T-cell (primary cell): Measurements from ENCODE around the gene PDSS2. TPM values are rescaled to one million over a fixed set of nuclear protein-coding genes. Genes with fewer than 3 reads are reported as not detected.

Experiments used
- ATAC-seq, 4 experiments: fragments of 200-7000 bp in 3 of 4; fragments of 150-1000 bp in 1 of 4; cut with Tn5 transposase; replicated peaks in 1 of 4; 1 replicate in 3 of 4; 2 replicates in 1 of 4; pipeline ENCODE4 v1.10.0; 2021; ENCODE audit warnings: moderate library complexity in 3 of 4, mild to moderate bottlenecking in 2 of 4, moderate number of reproducible peaks in 1 of 4
- CTCF ChIA-PET, 2 donors: fragments of 300-600 bp; sonication (Branson Sonifier 250); formaldehyde crosslinking; loops; one replicate each; lab custom pipeline; 2022; ENCODE audit warnings: antibody characterized with exemption in 2 of 2; lab: Charles Lee
- POLR2A ChIA-PET, 2 donors: fragments of 300-600 bp; sonication (Branson Sonifier 250); formaldehyde crosslinking; loops; one replicate each; lab custom pipeline; 2022; ENCODE audit warnings: antibody characterized with exemption in 2 of 2; lab: Charles Lee
- DNase-seq, 35 experiments: peaks; one replicate each; pipeline versions ENCODE4 v3.0.0 to v3.0.0-alpha.2; 2013 to 2023
- H3K27ac ChIP-seq: one replicate; pipeline ENCODE4 v1.5.1; 2013; ENCODE audit warnings: low read length
- H3K27me3 ChIP-seq, 2 experiments: replicated peaks in 1 of 2; 1 replicate in 1 of 2; 2 replicates in 1 of 2; pipeline versions ENCODE4 v1.6.1 to v1.7.0; 2013; ENCODE audit warnings: low read length in 1 of 2, mixed read lengths in 1 of 2; ENCODE audit not compliant: control insufficient read depth in 2 of 2, insufficient read depth in 2 of 2; ENCODE audit errors: extremely low read depth in 1 of 2
- H3K36me3 ChIP-seq, 2 donors: 1 replicate in 1 of 2; 2 replicates in 1 of 2; pipeline versions ENCODE4 v1.6.1 to v1.7.0; 2013; ENCODE audit warnings: low read length in 1 of 2; ENCODE audit not compliant: control insufficient read depth in 2 of 2, insufficient read depth in 1 of 2; ENCODE audit errors: extremely low read depth in 1 of 2
- H3K4me1 ChIP-seq, 2 experiments: 1 replicate in 1 of 2; 2 replicates in 1 of 2; pipeline versions ENCODE4 v1.6.1 to v1.7.0; 2013; ENCODE audit warnings: low read length in 2 of 2, mixed read lengths in 1 of 2; ENCODE audit not compliant: insufficient read depth in 2 of 2, control insufficient read depth in 1 of 2; ENCODE audit errors: extremely low read depth in 1 of 2
- H3K4me3 ChIP-seq, 2 donors: 1 replicate in 1 of 2; 2 replicates in 1 of 2; pipeline versions ENCODE4 v1.5.1 to v1.7.0; 2013; ENCODE audit warnings: mild to moderate bottlenecking in 2 of 2, low read length in 1 of 2, moderate library complexity in 1 of 2; ENCODE audit not compliant: control insufficient read depth in 1 of 2; ENCODE audit errors: extremely low read depth in 1 of 2
- H3K9me3 ChIP-seq: 2 replicates; pipeline ENCODE4 v1.7.0; 2013
- H3K27ac Mint-ChIP-seq, 2 donors: one replicate each; pipeline ENCODE4 v1.8.0; 2020 to 2021; ENCODE audit warnings: mild to moderate bottlenecking in 2 of 2, mixed read lengths in 2 of 2
- H3K27me3 Mint-ChIP-seq, 2 donors: one replicate each; pipeline ENCODE4 v1.8.0; 2021 to 2022; ENCODE audit warnings: mixed read lengths in 2 of 2
- H3K36me3 Mint-ChIP-seq: one replicate; pipeline ENCODE4 v1.8.0; 2021; ENCODE audit warnings: mixed read lengths
- H3K4me1 Mint-ChIP-seq, 3 donors: one replicate each; pipeline ENCODE4 v1.8.0; 2020 to 2022; ENCODE audit warnings: mixed read lengths in 3 of 3, mild to moderate bottlenecking in 1 of 3
- H3K4me3 Mint-ChIP-seq, 3 donors: one replicate each; pipeline ENCODE4 v1.8.0; 2020 to 2022; ENCODE audit warnings: mild to moderate bottlenecking in 3 of 3, mixed read lengths in 3 of 3, moderate library complexity in 3 of 3
- H3K9me3 Mint-ChIP-seq, 3 donors: one replicate each; pipeline ENCODE4 v1.8.0; 2020 to 2022; ENCODE audit warnings: mixed read lengths in 3 of 3
- WGBS: methylation state at CpG from one replicate; pipeline ENCODE4 v1.1.5; 2013; ENCODE audit warnings: missing lambda C conversion rate; ENCODE audit not compliant: insufficient coverage; 5-methylcytosine and 5-hydroxymethylcytosine counted together
- total RNA-seq, 35 experiments: library from RNA in 6 of 35; stranded (reverse) in 6 of 35; fragments of 120-200 nt in 1 of 35; gene quantifications; one replicate each; pipeline versions ENCODE4 v1.2.1 to v1.2.4 and lab custom pipeline; 2013 to 2026

PDSS2 gene
- total RNA-seq, 5 donors from 2014 or later (not counting 1 experiment from before 2014, with no cell fraction given): 10.8 to 13.6 (median 11.8) TPM

DNA sequence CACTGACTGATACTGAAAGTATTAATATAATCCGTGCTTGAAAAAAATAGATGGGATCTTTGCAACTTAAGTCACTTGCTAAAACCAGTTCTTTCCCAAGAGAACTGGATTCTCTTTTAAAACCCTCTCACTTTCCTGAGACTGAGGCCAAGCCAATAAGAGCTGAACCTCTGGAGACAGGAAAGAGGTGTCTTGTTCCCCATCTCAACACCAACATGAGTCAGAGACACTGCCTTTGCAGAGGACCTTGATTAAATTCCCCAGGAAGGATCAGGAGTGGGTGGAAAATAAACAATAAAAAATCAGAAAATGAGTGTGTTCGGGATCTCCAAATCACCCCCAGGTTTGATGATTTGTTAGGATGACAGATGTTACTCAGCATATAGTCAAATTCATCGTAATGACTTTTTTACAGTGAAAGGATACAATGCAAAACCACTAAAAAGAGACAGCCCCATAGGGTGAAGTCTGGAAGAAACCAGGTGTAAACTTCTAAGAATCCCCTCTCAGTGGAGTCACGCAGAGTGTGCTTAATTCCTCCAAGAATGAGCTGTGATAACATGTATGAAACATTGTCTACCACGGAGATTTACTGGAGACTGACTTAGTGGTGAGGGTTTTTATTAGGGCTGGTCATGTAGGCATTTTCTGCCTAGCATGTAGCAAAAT, 221.2 kb downstream of the PDSS2 start:
- POLR2A ChIA-PET: no interaction called here
- Histone ChIP-seq H3K27ac (no peak overlapping the region), H3K36me3 (peaks cover 0 to 14% of the 10 kb centered on the region in 2 donors), H3K4me3 (no peak overlapping the region), H3K4me1 (no peaks in the 10 kb centered on the region), H3K27me3 (no peaks in the 10 kb centered on the region), H3K9me3 (no peaks in the 10 kb centered on the region)
- no peak for DNase-seq
- Mint-ChIP-seq H3K9me3 (peaks cover 6 to 14% (median 13%) of the 10 kb centered on the region in 3 donors), H3K27me3 (no peaks in the 10 kb centered on the region), H3K36me3 (peaks cover 42% of the 10 kb centered on the region), H3K4me1 (no peaks in the 10 kb centered on the region), H3K4me3 (no peak overlapping the region), H3K27ac (no peak overlapping the region)
- ATAC-seq: no peak
- WGBS: 80% methylated on average over 1 of the region's 5 CpGs
- CTCF ChIA-PET: no interaction called here

DNA sequence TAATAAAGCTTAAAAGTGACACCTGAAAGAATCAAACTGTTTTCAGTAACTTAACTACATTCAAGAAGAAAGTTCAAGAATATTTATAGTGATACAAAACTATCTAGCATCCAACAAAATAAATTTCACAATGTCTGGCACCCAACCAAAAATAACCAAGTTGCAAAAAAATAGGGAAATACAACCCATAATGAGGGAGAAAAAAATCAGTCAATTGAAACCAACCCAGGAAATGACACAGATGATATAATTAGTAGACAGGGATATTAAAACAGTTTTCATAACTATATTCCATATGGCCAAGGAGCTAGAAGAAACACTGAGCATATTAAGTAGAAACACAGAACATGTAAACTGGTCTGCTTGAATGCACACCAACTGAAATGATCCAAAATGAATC, 223.9 kb downstream of the PDSS2 start:
- no peaks in the 10 kb centered on the region for H3K9me3 ChIP-seq
- H3K27ac ChIP-seq: no peak overlapping the region
- H3K27me3 Mint-ChIP-seq: no peaks in the 10 kb centered on the region
- H3K9me3 Mint-ChIP-seq: peaks cover 6 to 14% (median 13%) of the 10 kb centered on the region in 3 donors
- H3K36me3 Mint-ChIP-seq: peaks cover 49% of the 10 kb centered on the region
- no peaks in the 10 kb centered on the region for H3K4me1 ChIP-seq
- peaks cover 3 to 14% of the 10 kb centered on the region in 2 donors for H3K36me3 ChIP-seq
- ChIA-PET CTCF (interaction anchor here (0.6 kb wide), 2 partner anchors 155 to 1844 kb away, joined by 4 read pairs; no protein-coding TSS in a partner anchor), POLR2A (no interaction called here)
- DNase-seq (no peak), ATAC-seq (no peak)
- H3K4me1 Mint-ChIP-seq: no peaks in the 10 kb centered on the region
- H3K27me3 ChIP-seq: no peaks in the 10 kb centered on the region
- no peak overlapping the region for H3K4me3 ChIP-seq
- H3K4me3 Mint-ChIP-seq: no peak overlapping the region
- no peak overlapping the region for H3K27ac Mint-ChIP-seq

DNA sequence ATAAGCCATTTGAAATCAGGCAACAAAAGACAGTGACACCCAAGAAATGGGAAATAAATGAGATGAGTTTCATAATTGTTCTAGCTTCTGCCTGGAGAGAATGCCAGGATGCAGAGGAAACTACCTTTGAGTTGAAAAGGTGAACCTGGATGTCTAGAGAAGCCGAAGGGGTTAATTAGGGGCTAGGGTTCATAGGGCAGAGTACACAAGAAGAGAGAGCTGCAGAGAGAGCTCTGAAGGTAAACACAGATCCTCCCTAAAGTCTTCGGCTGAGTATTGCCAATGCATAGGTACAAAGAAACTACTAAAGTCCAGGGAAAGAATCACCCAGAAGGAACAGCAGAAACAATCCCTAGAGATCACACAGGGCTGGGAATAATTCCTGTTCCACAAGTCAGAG, 224.4 kb downstream of the PDSS2 start:
- Histone ChIP-seq H3K4me3 (no peak overlapping the region), H3K27me3 (no peaks in the 10 kb centered on the region), H3K4me1 (no peaks in the 10 kb centered on the region), H3K36me3 (peaks cover 3 to 14% of the 10 kb centered on the region in 2 donors), H3K9me3 (no peaks in the 10 kb centered on the region), H3K27ac (no peak overlapping the region)
- ChIA-PET POLR2A (interaction anchor here (0.6 to 0.7 kb wide), 2 partner anchors 63 to 435 kb away, joined by 3 read pairs; no protein-coding TSS in a partner anchor), CTCF (interaction anchor here (0.6 kb wide), 2 partner anchors 156 to 1844 kb away, joined by 4 read pairs; no protein-coding TSS in a partner anchor)
- Mint-ChIP-seq H3K27ac (no peak overlapping the region), H3K27me3 (no peaks in the 10 kb centered on the region), H3K36me3 (peaks cover 52% of the 10 kb centered on the region), H3K4me1 (no peaks in the 10 kb centered on the region), H3K4me3 (no peak overlapping the region), H3K9me3 (peaks cover 6 to 14% (median 13%) of the 10 kb centered on the region in 3 donors)
- DNase-seq: no peak
- 88% methylated on average over 1 of the region's 2 CpGs for WGBS
- no peak for ATAC-seq

DNA sequence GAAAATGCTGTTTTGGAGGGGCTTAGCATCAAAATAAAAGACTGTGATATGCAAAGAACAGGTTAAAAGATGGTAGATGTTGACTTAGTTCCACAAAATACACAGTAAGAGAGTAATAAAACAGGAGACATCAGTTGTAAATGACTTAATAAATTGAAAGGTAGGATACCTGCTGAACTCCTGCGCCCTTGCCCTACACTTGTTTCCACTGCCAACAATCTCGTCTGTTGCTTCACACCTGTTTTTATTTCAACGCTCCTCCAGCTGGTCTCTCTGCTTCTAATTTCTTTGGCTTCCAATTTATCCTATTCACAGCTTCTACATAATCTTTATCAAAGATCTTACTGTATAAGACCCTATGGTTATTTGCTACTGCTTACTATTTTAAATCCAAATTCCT, 228.1 kb downstream of the PDSS2 start:
- Histone ChIP-seq H3K27me3 (no peaks in the 10 kb centered on the region), H3K4me1 (no peaks in the 10 kb centered on the region), H3K36me3 (peaks cover 2 to 3% of the 10 kb centered on the region in 2 donors), H3K27ac (no peak overlapping the region), H3K9me3 (no peaks in the 10 kb centered on the region), H3K4me3 (no peak overlapping the region)
- ChIA-PET CTCF (no interaction called here), POLR2A (no interaction called here)
- ATAC-seq (no peak), DNase-seq (no peak)
- Mint-ChIP-seq H3K36me3 (peaks cover 46% of the 10 kb centered on the region), H3K4me3 (no peak overlapping the region), H3K9me3 (peaks cover 6 to 11% (median 8%) of the 10 kb centered on the region in 3 donors), H3K4me1 (no peaks in the 10 kb centered on the region), H3K27ac (no peak overlapping the region), H3K27me3 (no peaks in the 10 kb centered on the region)
- 100% methylated on average over 2 of the region's 3 CpGs for WGBS

DNA sequence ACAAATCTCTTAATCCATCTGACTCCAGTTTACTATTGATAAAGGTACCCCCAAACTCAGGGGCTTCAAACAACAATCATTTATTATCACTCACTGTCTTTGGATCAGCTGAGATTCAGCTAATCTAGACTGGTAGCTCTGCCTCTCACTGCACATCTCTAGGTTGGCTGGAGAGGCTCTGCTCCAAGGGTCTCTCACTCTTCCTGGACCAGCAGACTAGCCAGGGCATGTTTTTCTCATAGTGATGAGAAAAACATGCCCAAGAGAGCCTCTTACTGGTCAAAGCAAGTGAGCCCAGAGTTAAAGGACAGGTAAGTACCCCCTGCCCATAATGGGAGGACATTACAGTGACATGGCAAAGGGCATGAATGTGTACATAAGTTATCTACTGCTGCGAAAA, 228.9 kb downstream of the PDSS2 start:
- no peaks in the 10 kb centered on the region for H3K27me3 Mint-ChIP-seq
- POLR2A ChIA-PET: no interaction called here
- DNase-seq (no peak), ATAC-seq (no peak)
- no peaks in the 10 kb centered on the region for H3K27me3 ChIP-seq
- H3K4me1 Mint-ChIP-seq: no peaks in the 10 kb centered on the region
- H3K9me3 Mint-ChIP-seq: peaks cover under 1 to 3% (median 1%) of the 10 kb centered on the region in 3 donors
- no peak overlapping the region for H3K4me3 Mint-ChIP-seq
- no peak overlapping the region for H3K27ac ChIP-seq
- no peak overlapping the region for H3K4me3 ChIP-seq
- CTCF ChIA-PET: no interaction called here
- no peak overlapping the region for H3K27ac Mint-ChIP-seq
- WGBS: no CpG with 5 or more reads among the region's 1 CpG
- no peaks in the 10 kb centered on the region for H3K4me1 ChIP-seq
- peaks cover 0 to 3% of the 10 kb centered on the region in 2 donors for H3K36me3 ChIP-seq
- peaks cover 40% of the 10 kb centered on the region for H3K36me3 Mint-ChIP-seq
- no peaks in the 10 kb centered on the region for H3K9me3 ChIP-seq

DNA sequence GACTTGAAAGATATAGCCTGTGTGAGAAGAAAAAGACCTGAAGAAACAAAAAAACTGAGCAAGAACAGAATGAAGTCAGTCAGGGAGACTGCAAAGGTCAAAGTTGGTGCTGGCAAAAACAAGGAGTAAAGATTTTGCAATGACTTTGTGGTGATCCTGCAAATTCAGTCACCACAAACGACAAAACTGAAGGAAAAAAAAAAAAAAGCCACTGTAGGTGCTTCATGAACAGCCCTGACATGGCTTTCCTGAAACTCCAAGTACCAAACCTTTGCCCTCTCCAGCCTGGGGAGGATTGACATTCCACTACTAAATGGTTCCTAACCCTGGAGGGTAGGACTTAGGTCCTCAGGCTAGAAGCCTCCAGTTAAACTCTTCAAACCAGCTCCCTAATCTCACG, 229.3 kb downstream of the PDSS2 start:
- Histone ChIP-seq H3K36me3 (peaks cover 0 to 3% of the 10 kb centered on the region in 2 donors), H3K27ac (no peak overlapping the region), H3K27me3 (no peaks in the 10 kb centered on the region), H3K4me1 (no peaks in the 10 kb centered on the region), H3K4me3 (no peak overlapping the region), H3K9me3 (no peaks in the 10 kb centered on the region)
- Mint-ChIP-seq H3K4me1 (no peaks in the 10 kb centered on the region), H3K27ac (no peak overlapping the region), H3K36me3 (peaks cover 39% of the 10 kb centered on the region), H3K9me3 (peaks cover 0 to 2% (median 0%) of the 10 kb centered on the region in 3 donors), H3K4me3 (no peak overlapping the region), H3K27me3 (no peaks in the 10 kb centered on the region)
- no peak for ATAC-seq
- DNase-seq: no peak
- ChIA-PET POLR2A (no interaction called here), CTCF (no interaction called here)
- 100% methylated on average over 1 of the region's 2 CpGs for whole genome bisulfite sequencing
